ENCODE results near the gene SP9.

DNA sequence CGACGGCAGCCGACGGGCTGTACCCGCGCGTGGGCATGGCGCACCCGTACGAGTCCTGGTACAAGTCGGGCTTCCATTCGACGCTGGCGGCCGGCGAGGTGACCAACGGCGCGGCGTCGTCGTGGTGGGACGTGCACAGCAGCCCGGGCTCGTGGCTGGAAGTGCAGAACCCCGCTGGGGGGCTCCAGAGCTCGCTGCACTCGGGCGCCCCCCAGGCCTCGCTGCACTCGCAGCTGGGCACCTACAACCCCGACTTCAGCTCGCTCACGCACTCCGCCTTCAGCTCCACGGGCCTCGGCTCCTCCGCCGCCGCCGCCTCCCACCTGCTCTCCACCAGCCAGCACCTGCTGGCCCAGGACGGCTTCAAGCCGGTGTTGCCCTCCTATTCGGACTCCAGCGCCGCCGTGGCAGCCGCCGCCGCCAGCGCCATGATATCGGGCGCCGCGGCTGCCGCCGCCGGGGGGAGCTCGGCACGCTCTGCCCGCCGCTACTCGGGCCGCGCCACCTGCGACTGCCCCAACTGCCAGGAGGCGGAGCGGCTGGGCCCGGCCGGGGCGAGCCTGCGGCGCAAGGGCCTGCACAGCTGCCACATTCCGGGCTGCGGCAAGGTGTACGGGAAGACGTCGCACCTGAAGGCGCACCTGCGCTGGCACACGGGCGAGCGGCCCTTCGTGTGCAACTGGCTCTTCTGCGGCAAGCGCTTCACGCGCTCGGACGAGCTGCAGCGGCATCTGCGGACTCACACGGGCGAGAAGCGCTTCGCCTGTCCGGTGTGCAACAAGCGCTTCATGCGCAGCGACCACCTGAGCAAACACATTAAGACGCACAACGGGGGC is 2.0 kb downstream of the SP9 start:
- no peak for TF ChIP-seq EZH2 (IDR thresholded peaks at IDR 0.05; ENCODE audit: low read depth)
- TF ChIP-seq, protein P1, sequence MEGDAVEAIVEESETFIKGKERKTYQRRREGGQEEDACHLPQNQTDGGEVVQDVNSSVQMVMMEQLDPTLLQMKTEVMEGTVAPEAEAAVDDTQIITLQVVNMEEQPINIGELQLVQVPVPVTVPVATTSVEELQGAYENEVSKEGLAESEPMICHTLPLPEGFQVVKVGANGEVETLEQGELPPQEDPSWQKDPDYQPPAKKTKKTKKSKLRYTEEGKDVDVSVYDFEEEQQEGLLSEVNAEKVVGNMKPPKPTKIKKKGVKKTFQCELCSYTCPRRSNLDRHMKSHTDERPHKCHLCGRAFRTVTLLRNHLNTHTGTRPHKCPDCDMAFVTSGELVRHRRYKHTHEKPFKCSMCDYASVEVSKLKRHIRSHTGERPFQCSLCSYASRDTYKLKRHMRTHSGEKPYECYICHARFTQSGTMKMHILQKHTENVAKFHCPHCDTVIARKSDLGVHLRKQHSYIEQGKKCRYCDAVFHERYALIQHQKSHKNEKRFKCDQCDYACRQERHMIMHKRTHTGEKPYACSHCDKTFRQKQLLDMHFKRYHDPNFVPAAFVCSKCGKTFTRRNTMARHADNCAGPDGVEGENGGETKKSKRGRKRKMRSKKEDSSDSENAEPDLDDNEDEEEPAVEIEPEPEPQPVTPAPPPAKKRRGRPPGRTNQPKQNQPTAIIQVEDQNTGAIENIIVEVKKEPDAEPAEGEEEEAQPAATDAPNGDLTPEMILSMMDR (conservative IDR thresholded peaks at IDR 0.05) = no peak

Data from PC-9 (cell line).